GM12872 (cell line): Measurements from ENCODE around the gene ZNF438.

Experiments used
- CTCF ChIP-seq: IDR thresholded peaks from 3 replicates; pipeline ENCODE4 v1.5.1; 2011; ENCODE audit warnings: low read depth, mild to moderate bottlenecking, low read length, moderate library complexity; ENCODE audit not compliant: insufficient read depth

Gene ZNF438

GRCh38 chr10:30935078-30935477 is 96.6 kb downstream of the ZNF438 start:
- no peak for TF ChIP-seq CTCF

- TF ChIP-seq CTCF: no peak
Observed at GRCh38 chr10:30931094-30931493, 100.6 kb downstream of the ZNF438 start.

- TF ChIP-seq CTCF: no peak
Observed at GRCh38 chr10:30929901-30930520, 101.7 kb downstream of the ZNF438 start.

GRCh38 chr10:30928742-30929141 is 102.9 kb downstream of the ZNF438 start:
- no peak for TF ChIP-seq CTCF

GRCh38 chr10:30918651-30919050 is 113.0 kb downstream of the ZNF438 start:
- no peak for TF ChIP-seq CTCF

- no peak for TF ChIP-seq CTCF
Observed at GRCh38 chr10:30917789-30918188, 113.9 kb downstream of the ZNF438 start.

GRCh38 chr10:30917067-30917466 is 114.6 kb downstream of the ZNF438 start:
- TF ChIP-seq CTCF: no peak
